Transverse colon (tissue), 4 donors: ENCODE measurements around the gene TEDC1. TPM values are rescaled to one million over a fixed set of nuclear protein-coding genes. Genes with fewer than 3 reads are reported as not detected.

Experiments
- DNase-seq: peaks from one replicate; pipeline ENCODE4 v3.0.0-alpha.2; 2019
- H3K27ac ChIP-seq, 4 donors: fragments of 200-600 bp; sonication (generic); 2 replicates each; pipeline ENCODE4 v1.5.1; 2016 to 2018; ENCODE audit warnings: inconsistent platforms in 4 of 4
- H3K27me3 ChIP-seq: fragments of 200-600 bp; sonication (generic); 2 replicates; pipeline ENCODE4 v1.5.1; 2017; ENCODE audit warnings: inconsistent platforms
- H3K36me3 ChIP-seq, 4 donors: fragments of 200-600 bp; sonication (generic); 2 replicates each; pipeline ENCODE4 v1.5.1; 2017 to 2019; ENCODE audit warnings: inconsistent platforms in 4 of 4
- H3K4me1 ChIP-seq, 4 donors: fragments of 200-600 bp; sonication (generic); 2 replicates each; pipeline ENCODE4 v1.5.1; 2017 to 2020; ENCODE audit warnings: inconsistent platforms in 4 of 4
- H3K4me3 ChIP-seq, 4 donors: fragments of 200-600 bp; sonication (generic); 1 replicate in 1 of 4; 2 replicates in 3 of 4; pipeline versions ENCODE4 v1.5.1 to v1.6.1; 2017 to 2019; ENCODE audit warnings: inconsistent platforms in 4 of 4
- H3K9me3 ChIP-seq, 2 donors: fragments of 200-600 bp; sonication (generic); 2 replicates each; pipeline ENCODE4 v1.5.1; 2017 to 2019; ENCODE audit warnings: inconsistent platforms in 2 of 2
- CTCF ChIP-seq, 5 experiments: fragments of 200-600 bp in 3 of 5; fragments of 450-650 bp in 2 of 5; sonication (generic) in 3 of 5; IDR thresholded peaks; 1 replicate in 2 of 5; 2 replicates in 3 of 5; pipeline ENCODE4 v1.5.1; 2016 to 2017; ENCODE audit warnings: antibody characterized with exemption in 5 of 5, inconsistent platforms in 3 of 5, mild to moderate bottlenecking in 2 of 5, moderate library complexity in 1 of 5
- EP300 ChIP-seq: sonication (generic); formaldehyde crosslinking; IDR thresholded peaks from one replicate; pipeline ENCODE4 v1.6.1; 2017; ENCODE audit warnings: antibody characterized with exemption, low read depth
- POLR2A ChIP-seq: fragments of 450-650 bp; IDR thresholded peaks from one replicate; pipeline ENCODE4 v1.6.1; 2016; ENCODE audit warnings: antibody characterized with exemption, mild to moderate bottlenecking, moderate library complexity
- POLR2AphosphoS5 ChIP-seq, 3 donors: sonication (generic); formaldehyde crosslinking; IDR thresholded peaks; one replicate each; pipeline ENCODE4 v1.6.1; 2016; ENCODE audit warnings: antibody characterized with exemption in 3 of 3
- WGBS, 2 donors: methylation state at CpG; one replicate each; pipeline ENCODE4 v1.1.5; 2018; ENCODE audit warnings: low coverage in 1 of 2; 5-methylcytosine and 5-hydroxymethylcytosine counted together
- in situ Hi-C, 4 donors: fragments of 200-750 bp; cut with MboI; loops; one replicate each; pipeline versions ENCODE4 v1.15.0 to v1.15.1; 2017; ENCODE audit warnings: low sequenced_read_pairs in 3 of 4, low pct_ligation_motif_present in 1 of 4, low pct_unique_long_range_greater_than_20kb in 1 of 4
- intact Hi-C: fragments of 100-400 bp; cut with DNase I; formaldehyde crosslinking; loops from one replicate; pipeline ENCODE4 v1.15.1; 2023; ENCODE audit warnings: low total_unique reads
- total RNA-seq, 4 donors: library from RNA; depleted of rRNA; stranded (reverse); fragments of >200 nt; gene quantifications; one replicate each; pipeline ENCODE4 v1.1.0, GENCODE V29; 2016

Gene TEDC1
- total RNA-seq, 4 donors from 2014 or later, result 10.8 to 52.9 (median 29.5) TPM

GRCh38 chr14:105536691-105537579 lies 45.9 kb downstream of the TEDC1 start:
- DNase-seq, result no peak
- Histone ChIP-seq H3K4me1 (no peaks in the 10 kb centered on the region), H3K4me3 (no peak overlapping the region), H3K27me3 (peaks cover 33% of the 10 kb centered on the region), H3K36me3 (no peaks in the 10 kb centered on the region), H3K9me3 (no peaks in the 10 kb centered on the region), H3K27ac (no peak overlapping the region)
- intact Hi-C loops (no loop called here), in situ Hi-C loops (no loop called here)
- TF ChIP-seq CTCF (IDR thresholded peaks at IDR 0.05), result no peak
- 38 to 61% methylated on average over 2 to 34 of the region's 34 CpGs for WGBS, 2 donors

GRCh38 chr14:105537580-105538474 lies 46.8 kb downstream of the TEDC1 start:
- peak; percentile 68 to 99 (median 99) for TF ChIP-seq CTCF (IDR thresholded peaks at IDR 0.05)
- TF ChIP-seq POLR2AphosphoS5 (IDR thresholded peaks at IDR 0.05), result no peak
- Histone ChIP-seq H3K4me1 (no peaks in the 10 kb centered on the region), H3K27ac (no peak overlapping the region), H3K36me3 (no peaks in the 10 kb centered on the region), H3K9me3 (no peaks in the 10 kb centered on the region), H3K4me3 (no peak overlapping the region), H3K27me3 (peaks cover 33% of the 10 kb centered on the region)
- intact Hi-C loops (loop anchor here (1.0 kb wide), 1 partner anchor 14 kb away; no protein-coding TSS in a partner anchor), in situ Hi-C loops (no loop called here)
- WGBS, 2 donors, result 17 to 63% methylated on average over 1 to 24 of the region's 30 CpGs
- DNase-seq, result peak; percentile 62

GRCh38 chr14:105538481-105539049 lies 47.5 kb downstream of the TEDC1 start:
- Histone ChIP-seq H3K27ac (no peak overlapping the region), H3K27me3 (peaks cover 35% of the 10 kb centered on the region), H3K4me1 (no peaks in the 10 kb centered on the region), H3K9me3 (peaks cover 0 to 3% of the 10 kb centered on the region in 2 donors), H3K4me3 (no peak overlapping the region), H3K36me3 (no peaks in the 10 kb centered on the region)
- 65 to 84% methylated on average over 3 to 23 of the region's 23 CpGs for WGBS, 2 donors
- intact Hi-C loops (loop anchor here (1.0 kb wide), 1 partner anchor 14 kb away; no protein-coding TSS in a partner anchor), in situ Hi-C loops (no loop called here)
- no peak for TF ChIP-seq POLR2A
- TF ChIP-seq EP300, result no peak
- no peak for TF ChIP-seq POLR2AphosphoS5 (IDR thresholded peaks at IDR 0.05)
- no peak for TF ChIP-seq CTCF (IDR thresholded peaks at IDR 0.05)
- no peak for DNase-seq

- Histone ChIP-seq H3K9me3 (peaks cover 0 to 3% of the 10 kb centered on the region in 2 donors), H3K27ac (no peak overlapping the region), H3K4me3 (no peak overlapping the region), H3K36me3 (no peaks in the 10 kb centered on the region), H3K27me3 (peaks cover 28% of the 10 kb centered on the region), H3K4me1 (no peaks in the 10 kb centered on the region)
- in situ Hi-C loops, result no loop called here
- TF ChIP-seq POLR2A (no peak), POLR2AphosphoS5 (IDR thresholded peaks at IDR 0.05) (no peak), EP300 (no peak), CTCF (IDR thresholded peaks at IDR 0.05) (no peak)
- intact Hi-C loops, result no loop called here
- 77 to 84% methylated on average over 7 to 9 of the region's 9 CpGs for WGBS, 2 donors
- DNase-seq, result no peak
Observed at GRCh38 chr14:105540811-105541210, 49.8 kb downstream of the TEDC1 start.
